Neuronal stem cell (in vitro differentiated cells): ENCODE results near the gene ROBO3.

Experiments used
- DNase-seq: peaks from one replicate; pipeline ENCODE4 v3.0.0-alpha.2; 2013; ENCODE audit warnings: low spot score
- H2AFZ ChIP-seq: one replicate; pipeline ENCODE4 v1.6.1; 2013; ENCODE audit warnings: mild to moderate bottlenecking, low read length, inconsistent platforms
- H2AK5ac ChIP-seq: 2 replicates; pipeline ENCODE4 v1.6.1; 2013; ENCODE audit warnings: low read depth, mild to moderate bottlenecking, inconsistent platforms, low read length, moderate library complexity, mixed read lengths
- H2BK120ac ChIP-seq: 2 replicates; pipeline ENCODE4 v1.6.1; 2013; ENCODE audit warnings: low read depth, mild to moderate bottlenecking, inconsistent platforms, low read length, moderate library complexity, mixed read lengths
- H2BK12ac ChIP-seq: one replicate; pipeline ENCODE4 v1.6.1; 2013; ENCODE audit warnings: low read length, inconsistent platforms
- H2BK15ac ChIP-seq: 2 replicates; pipeline ENCODE4 v1.6.1; 2013; ENCODE audit warnings: mild to moderate bottlenecking, low read length, inconsistent platforms, mixed read lengths
- H2BK5ac ChIP-seq: one replicate; pipeline ENCODE4 v1.6.1; 2013; ENCODE audit warnings: inconsistent platforms, mild to moderate bottlenecking, low read length, moderate library complexity
- H3K14ac ChIP-seq: one replicate; pipeline ENCODE4 v1.6.1; 2013; ENCODE audit warnings: low read length, inconsistent platforms
- H3K18ac ChIP-seq: 2 replicates; pipeline ENCODE4 v1.6.1; 2013; ENCODE audit warnings: low read length, inconsistent platforms
- H3K23ac ChIP-seq: 2 replicates; pipeline ENCODE4 v1.6.1; 2013; ENCODE audit warnings: low read depth, mild to moderate bottlenecking, mixed read lengths, low read length, inconsistent platforms; ENCODE audit not compliant: poor library complexity
- H3K27ac ChIP-seq: replicated peaks from 3 replicates; pipeline ENCODE4 v1.5.1; 2013; ENCODE audit warnings: low read length, inconsistent platforms
- H3K27me3 ChIP-seq, 3 experiments: 2 replicates each; pipeline ENCODE4 v1.6.1; 2013; ENCODE audit warnings: low read length in 3 of 3, mild to moderate bottlenecking in 2 of 3, inconsistent platforms in 1 of 3, low read depth in 1 of 3, mixed read lengths in 1 of 3, moderate library complexity in 1 of 3; ENCODE audit not compliant: control insufficient read depth in 3 of 3, insufficient read depth in 3 of 3
- H3K36me3 ChIP-seq, 2 donors: replicated peaks in 1 of 2; 2 replicates each; pipeline ENCODE4 v1.6.1; 2013; ENCODE audit warnings: low read length in 2 of 2; ENCODE audit not compliant: control insufficient read depth in 2 of 2, insufficient read depth in 2 of 2
- H3K4ac ChIP-seq: 2 replicates; pipeline ENCODE4 v1.6.1; 2013; ENCODE audit warnings: inconsistent platforms, mild to moderate bottlenecking, low read length, moderate library complexity
- H3K4me1 ChIP-seq, 2 donors: 1 replicate in 1 of 2; 2 replicates in 1 of 2; pipeline ENCODE4 v1.6.1; 2013; ENCODE audit warnings: low read length in 2 of 2, low read depth in 1 of 2; ENCODE audit not compliant: control insufficient read depth in 2 of 2, insufficient read depth in 1 of 2
- H3K4me2 ChIP-seq: one replicate; pipeline ENCODE4 v1.6.1; 2013; ENCODE audit warnings: mild to moderate bottlenecking, low read length, inconsistent platforms; ENCODE audit not compliant: insufficient read depth, poor library complexity, severe bottlenecking
- H3K4me3 ChIP-seq, 2 donors: 2 replicates each; pipeline ENCODE4 v1.5.1; 2013; ENCODE audit warnings: low read length in 2 of 2, mild to moderate bottlenecking in 2 of 2, inconsistent platforms in 1 of 2, moderate library complexity in 1 of 2
- H3K79me1 ChIP-seq: one replicate; pipeline ENCODE4 v1.6.1; 2013; ENCODE audit warnings: low read depth, mild to moderate bottlenecking, inconsistent platforms, low read length, moderate library complexity
- H3K9ac ChIP-seq: one replicate; pipeline ENCODE4 v1.6.1; 2013; ENCODE audit warnings: mild to moderate bottlenecking, low read depth, low read length, inconsistent platforms; ENCODE audit not compliant: poor library complexity
- H3K9me3 ChIP-seq, 2 donors: replicated peaks in 1 of 2; 2 replicates each; pipeline versions ENCODE3 to v1.6.1; 2013; ENCODE audit warnings: low read length in 2 of 2, mild to moderate bottlenecking in 2 of 2, inconsistent platforms in 1 of 2, low read depth in 1 of 2, mixed read lengths in 1 of 2, moderate library complexity in 1 of 2; ENCODE audit not compliant: control insufficient read depth in 2 of 2, insufficient read depth in 1 of 2
- H4K8ac ChIP-seq: one replicate; pipeline ENCODE4 v1.6.1; 2013; ENCODE audit warnings: low read depth, mild to moderate bottlenecking, inconsistent platforms, low read length, moderate library complexity
- H4K91ac ChIP-seq: one replicate; pipeline ENCODE4 v1.6.1; 2013; ENCODE audit warnings: low read length, low read depth, mild to moderate bottlenecking, inconsistent platforms; ENCODE audit not compliant: poor library complexity
- WGBS, 2 donors: extraction: QIAGEN DNeasy Blood & Tissue Kit; methylation state at CpG; one replicate each; pipeline ENCODE4 v1.1.7; 2013; ENCODE audit warnings: missing lambda C conversion rate in 2 of 2, mixed read lengths in 1 of 2; ENCODE audit not compliant: insufficient read length in 2 of 2, insufficient replicate concordance in 1 of 2; ENCODE audit errors: extremely low coverage in 2 of 2; 5-methylcytosine and 5-hydroxymethylcytosine counted together

ROBO3 gene

GRCh38 chr11:124840666-124841065 is 24.6 kb upstream of the ROBO3 start:
- DNase-seq: no peak
- no peak overlapping the region for H3K18ac ChIP-seq
- no peak overlapping the region for H4K91ac ChIP-seq
- no peak overlapping the region for H3K4ac ChIP-seq
- no peak overlapping the region for H3K14ac ChIP-seq
- no peak overlapping the region for H3K9ac ChIP-seq
- H3K9me3 ChIP-seq: peaks cover 0 to 7% of the 10 kb centered on the region in 2 donors
- H3K4me1 ChIP-seq: peaks cover 9 to 38% of the 10 kb centered on the region in 2 donors
- no peak overlapping the region for H2AFZ ChIP-seq
- no peaks in the 10 kb centered on the region for H3K79me1 ChIP-seq
- no peak overlapping the region for H2BK12ac ChIP-seq
- H2BK5ac ChIP-seq: no peak overlapping the region
- no peak overlapping the region for H2BK15ac ChIP-seq
- no peaks in the 10 kb centered on the region for H3K36me3 ChIP-seq
- H3K23ac ChIP-seq: no peak overlapping the region
- no peak overlapping the region for H2BK120ac ChIP-seq
- no peak overlapping the region for H3K4me3 ChIP-seq
- no peak overlapping the region for H2AK5ac ChIP-seq
- H3K27ac ChIP-seq: no peak overlapping the region
- no peak overlapping the region for H3K4me2 ChIP-seq
- no peak overlapping the region for H4K8ac ChIP-seq
- peaks cover 11 to 81% (median 58%) of the 10 kb centered on the region in 3 experiments for H3K27me3 ChIP-seq
- WGBS, 2 donors: no CpG with 5 or more reads among the region's 1 CpG

- Histone ChIP-seq H4K91ac (no peak overlapping the region), H3K27ac (no peak overlapping the region), H4K8ac (no peak overlapping the region), H2AK5ac (no peak overlapping the region), H3K36me3 (no peaks in the 10 kb centered on the region), H2BK5ac (no peak overlapping the region), H3K4me2 (no peak overlapping the region), H3K4ac (no peak overlapping the region), H2BK15ac (no peak overlapping the region), H3K79me1 (no peaks in the 10 kb centered on the region), H3K4me1 (peaks cover 9 to 43% of the 10 kb centered on the region in 2 donors), H2BK120ac (no peak overlapping the region), H2AFZ (no peak overlapping the region), H3K9me3 (peaks cover 0 to 7% of the 10 kb centered on the region in 2 donors), H3K9ac (no peak overlapping the region), H3K14ac (no peak overlapping the region), H3K18ac (no peak overlapping the region), H3K27me3 (peaks cover 11 to 86% (median 55%) of the 10 kb centered on the region in 3 experiments), H2BK12ac (no peak overlapping the region), H3K4me3 (no peak overlapping the region), H3K23ac (no peak overlapping the region)
- DNase-seq: no peak
- no CpG with 5 or more reads among the region's 3 CpGs for WGBS, 2 donors
Observed at GRCh38 chr11:124841201-124841600, 24.0 kb upstream of the ROBO3 start.

GRCh38 chr11:124841840-124842239 is 23.4 kb upstream of the ROBO3 start:
- no peak overlapping the region for H3K4me3 ChIP-seq
- H2AK5ac ChIP-seq: no peak overlapping the region
- no peak overlapping the region for H2AFZ ChIP-seq
- no peak overlapping the region for H2BK15ac ChIP-seq
- WGBS, 2 donors: no CpG with 5 or more reads among the region's 2 CpGs
- H3K9ac ChIP-seq: no peak overlapping the region
- no peak overlapping the region for H4K91ac ChIP-seq
- no peaks in the 10 kb centered on the region for H3K79me1 ChIP-seq
- H3K27ac ChIP-seq: no peak overlapping the region
- no peak overlapping the region for H3K4ac ChIP-seq
- H3K4me1 ChIP-seq: peaks cover 9 to 47% of the 10 kb centered on the region in 2 donors
- H3K14ac ChIP-seq: no peak overlapping the region
- H2BK120ac ChIP-seq: no peak overlapping the region
- no peak overlapping the region for H3K23ac ChIP-seq
- DNase-seq: no peak
- no peak overlapping the region for H2BK5ac ChIP-seq
- H3K27me3 ChIP-seq: peaks cover 11 to 93% (median 53%) of the 10 kb centered on the region in 3 experiments
- no peak overlapping the region for H3K18ac ChIP-seq
- no peak overlapping the region for H3K4me2 ChIP-seq
- H2BK12ac ChIP-seq: no peak overlapping the region
- H3K36me3 ChIP-seq: no peaks in the 10 kb centered on the region
- H3K9me3 ChIP-seq: peaks cover 0 to 7% of the 10 kb centered on the region in 2 donors
- H4K8ac ChIP-seq: no peak overlapping the region

GRCh38 chr11:124842305-124842704 is 22.9 kb upstream of the ROBO3 start:
- H2BK12ac ChIP-seq: no peak overlapping the region
- H3K9ac ChIP-seq: no peak overlapping the region
- H3K4me2 ChIP-seq: no peak overlapping the region
- H3K14ac ChIP-seq: no peak overlapping the region
- H3K18ac ChIP-seq: peak overlapping the region; percentile 66
- H2BK15ac ChIP-seq: no peak overlapping the region
- H3K27ac ChIP-seq: no peak overlapping the region
- peaks cover 11 to 97% (median 53%) of the 10 kb centered on the region in 3 experiments for H3K27me3 ChIP-seq
- DNase-seq: no peak
- H2BK120ac ChIP-seq: no peak overlapping the region
- no peak overlapping the region for H3K4me3 ChIP-seq
- H3K4me1 ChIP-seq: peaks cover 6 to 48% of the 10 kb centered on the region in 2 donors
- H2BK5ac ChIP-seq: no peak overlapping the region
- WGBS, 2 donors: no CpG with 5 or more reads among the region's 4 CpGs
- no peak overlapping the region for H4K91ac ChIP-seq
- no peaks in the 10 kb centered on the region for H3K79me1 ChIP-seq
- H3K4ac ChIP-seq: no peak overlapping the region
- peak overlapping the region; percentile 93 for H2AFZ ChIP-seq
- H4K8ac ChIP-seq: no peak overlapping the region
- no peaks in the 10 kb centered on the region for H3K36me3 ChIP-seq
- no peak overlapping the region for H2AK5ac ChIP-seq
- H3K23ac ChIP-seq: no peak overlapping the region
- H3K9me3 ChIP-seq: peaks cover 0 to 7% of the 10 kb centered on the region in 2 donors
